Head of caudate nucleus (tissue), 42 donors: Measurements from ENCODE around the gene CCNB2.

ENCODE experiments used
- DNase-seq, 42 donors: peaks; one replicate each; pipeline versions ENCODE4 v3.0.0 to v3.0.0-alpha.2; 2020 to 2021; ENCODE audit warnings: mixed read lengths in 7 of 42
- intact Hi-C: fragments of 100-400 bp; cut with DNase I; formaldehyde crosslinking; loops from one replicate; pipeline ENCODE4 v1.15.0; 2022

Gene CCNB2

GRCh38 chr15:59131456-59131855 lies 26.5 kb downstream of the CCNB2 start:
- intact Hi-C loops: no loop called here
- DNase-seq: no peak

GRCh38 chr15:59131969-59132562 lies 27.1 kb downstream of the CCNB2 start:
- DNase-seq: no peak
- intact Hi-C loops: no loop called here

GRCh38 chr15:59133929-59134427 lies 29.0 kb downstream of the CCNB2 start:
- no peak for DNase-seq
- intact Hi-C loops: no loop called here

GRCh38 chr15:59137566-59137965 lies 32.6 kb downstream of the CCNB2 start:
- DNase-seq: no peak
- intact Hi-C loops: no loop called here

GRCh38 chr15:59138243-59138642 lies 33.3 kb downstream of the CCNB2 start:
- DNase-seq: peak in 19 of 42 donors; percentile 9 to 51 (median 23)
- intact Hi-C loops: no loop called here

GRCh38 chr15:59140422-59141226 lies 35.7 kb downstream of the CCNB2 start:
- intact Hi-C loops: loop anchor here (10.0 kb wide), 1 partner anchor 354 kb away; no protein-coding TSS in a partner anchor

GRCh38 chr15:59143281-59143680 lies 38.3 kb downstream of the CCNB2 start:
- intact Hi-C loops: loop anchor here (10.0 kb wide), 1 partner anchor 352 kb away; no protein-coding TSS in a partner anchor
- no peak for DNase-seq

More at GRCh38 chr15:59140422-59141226, 35.7 kb downstream of the CCNB2 start:
- DNase-seq: no peak

- DNase-seq: peak in 21 of 42 donors; percentile 17 to 63 (median 37)
- intact Hi-C loops: loop anchor here (10.0 kb wide), 1 partner anchor 350 kb away; no protein-coding TSS in a partner anchor
These were observed 39.6 kb downstream of the CCNB2 start for GRCh38 chr15:59144594-59144993.

- intact Hi-C loops: loop anchor here (10.0 kb wide), 1 partner anchor 347 kb away; no protein-coding TSS in a partner anchor
- no peak for DNase-seq
These were observed 42.7 kb downstream of the CCNB2 start for GRCh38 chr15:59147666-59148065.

- intact Hi-C loops: loop anchor here (10.0 kb wide), 1 partner anchor 347 kb away; no protein-coding TSS in a partner anchor
- DNase-seq: peak in 5 of 42 donors; percentile 11 to 66 (median 38)
These were observed 43.3 kb downstream of the CCNB2 start for GRCh38 chr15:59148153-59148833.

GRCh38 chr15:59150185-59150584 lies 45.2 kb downstream of the CCNB2 start:
- intact Hi-C loops: no loop called here
- DNase-seq: peak in 4 of 42 donors; percentile 17 to 35 (median 20)

GRCh38 chr15:59152694-59153450 lies 47.9 kb downstream of the CCNB2 start:
- intact Hi-C loops: no loop called here

GRCh38 chr15:59153466-59153865 lies 48.5 kb downstream of the CCNB2 start:
- intact Hi-C loops: no loop called here

More at GRCh38 chr15:59152694-59153450, 47.9 kb downstream of the CCNB2 start:
- DNase-seq: no peak

GRCh38 chr15:59154243-59154642 lies 49.3 kb downstream of the CCNB2 start:
- DNase-seq: no peak
- intact Hi-C loops: no loop called here

More at GRCh38 chr15:59153466-59153865, 48.5 kb downstream of the CCNB2 start:
- no peak for DNase-seq

GRCh38 chr15:59155431-59155830 lies 50.5 kb downstream of the CCNB2 start:
- intact Hi-C loops: no loop called here
- DNase-seq: no peak

- no peak for DNase-seq
- intact Hi-C loops: no loop called here
These were observed 52.5 kb downstream of the CCNB2 start for GRCh38 chr15:59157396-59157795.

GRCh38 chr15:59157840-59158700 lies 53.1 kb downstream of the CCNB2 start:
- no peak for DNase-seq
- intact Hi-C loops: no loop called here

- no peak for DNase-seq
- intact Hi-C loops: no loop called here
These were observed 53.7 kb downstream of the CCNB2 start for GRCh38 chr15:59158701-59159034.
